Loucy (cell line): ENCODE data around the gene COA7.

Experiments used
- EZH2phosphoT487 ChIP-seq: fragments of 200-600 bp; IDR thresholded peaks from 2 replicates; pipeline ENCODE4 v1.6.1; 2018; ENCODE audit warnings: antibody characterized with exemption, mild to moderate bottlenecking, moderate library complexity, borderline replicate concordance
- TF ChIP-seq, protein P1 (sequence below): fragments of 200-600 bp; sonication (generic); conservative IDR thresholded peaks from 2 replicates; pipeline ENCODE4 v1.5.1; 2014; ENCODE audit warnings: mild to moderate bottlenecking, antibody characterized with exemption, low read length

DNA sequence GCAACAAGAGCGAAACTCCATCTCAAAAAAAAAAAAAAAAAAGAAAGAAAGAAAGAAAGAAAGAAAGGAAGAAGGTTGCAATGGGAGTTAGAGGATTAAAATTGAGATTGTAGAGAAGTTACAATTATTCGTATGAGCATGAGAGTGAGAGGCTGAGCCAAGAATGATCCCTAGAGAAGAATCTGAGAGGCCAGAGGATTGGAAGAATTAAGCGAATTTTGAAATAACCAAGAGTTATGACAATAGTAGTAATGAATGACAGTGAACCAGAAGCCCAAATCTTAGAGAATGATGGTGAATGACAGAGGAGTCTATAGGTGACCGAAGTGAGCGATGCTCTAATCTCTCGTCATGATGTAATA lies 27.7 kb upstream of the COA7 start:
- TF ChIP-seq, protein P1, sequence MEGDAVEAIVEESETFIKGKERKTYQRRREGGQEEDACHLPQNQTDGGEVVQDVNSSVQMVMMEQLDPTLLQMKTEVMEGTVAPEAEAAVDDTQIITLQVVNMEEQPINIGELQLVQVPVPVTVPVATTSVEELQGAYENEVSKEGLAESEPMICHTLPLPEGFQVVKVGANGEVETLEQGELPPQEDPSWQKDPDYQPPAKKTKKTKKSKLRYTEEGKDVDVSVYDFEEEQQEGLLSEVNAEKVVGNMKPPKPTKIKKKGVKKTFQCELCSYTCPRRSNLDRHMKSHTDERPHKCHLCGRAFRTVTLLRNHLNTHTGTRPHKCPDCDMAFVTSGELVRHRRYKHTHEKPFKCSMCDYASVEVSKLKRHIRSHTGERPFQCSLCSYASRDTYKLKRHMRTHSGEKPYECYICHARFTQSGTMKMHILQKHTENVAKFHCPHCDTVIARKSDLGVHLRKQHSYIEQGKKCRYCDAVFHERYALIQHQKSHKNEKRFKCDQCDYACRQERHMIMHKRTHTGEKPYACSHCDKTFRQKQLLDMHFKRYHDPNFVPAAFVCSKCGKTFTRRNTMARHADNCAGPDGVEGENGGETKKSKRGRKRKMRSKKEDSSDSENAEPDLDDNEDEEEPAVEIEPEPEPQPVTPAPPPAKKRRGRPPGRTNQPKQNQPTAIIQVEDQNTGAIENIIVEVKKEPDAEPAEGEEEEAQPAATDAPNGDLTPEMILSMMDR: no peak
- no peak for TF ChIP-seq EZH2phosphoT487
